Measurements from ENCODE around the gene TMCO1.
"Not testable (repeated sequence)": the region's sequence is repeated elsewhere in the genome, so short reads cannot be mapped to it uniquely, and the experiment has no call there.

The TMCO1 gene

DNA sequence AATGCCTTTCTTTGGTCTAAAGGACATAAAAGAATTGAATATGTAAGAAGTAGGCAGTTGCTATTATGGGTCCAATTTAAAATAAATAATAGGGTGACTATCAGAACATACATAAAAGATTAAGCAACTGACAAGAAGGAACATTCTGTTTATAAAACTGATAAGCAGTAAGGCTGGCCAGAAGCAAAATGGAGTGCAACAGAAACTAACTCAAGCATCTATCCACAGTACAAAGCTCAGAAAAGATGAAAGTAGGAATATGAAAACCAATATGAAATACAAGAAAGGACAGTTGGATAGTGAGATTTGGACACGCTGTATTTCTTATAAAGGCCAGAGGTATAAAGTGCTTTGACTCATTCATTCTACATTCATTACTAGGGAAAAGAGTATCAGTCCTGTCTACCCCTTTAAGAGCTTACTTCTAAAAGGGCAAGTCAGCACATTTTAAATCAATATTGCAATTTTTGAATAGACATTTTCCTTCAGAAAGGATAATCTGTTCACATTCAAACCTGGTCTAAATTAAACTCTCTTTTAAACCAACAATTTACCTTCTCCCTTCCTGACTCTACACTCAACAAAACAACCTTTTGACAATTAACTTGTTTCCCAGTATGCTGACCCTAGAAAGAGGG, 84.7 kb downstream of the TMCO1 start:
- DNase-seq = no peak

DNA sequence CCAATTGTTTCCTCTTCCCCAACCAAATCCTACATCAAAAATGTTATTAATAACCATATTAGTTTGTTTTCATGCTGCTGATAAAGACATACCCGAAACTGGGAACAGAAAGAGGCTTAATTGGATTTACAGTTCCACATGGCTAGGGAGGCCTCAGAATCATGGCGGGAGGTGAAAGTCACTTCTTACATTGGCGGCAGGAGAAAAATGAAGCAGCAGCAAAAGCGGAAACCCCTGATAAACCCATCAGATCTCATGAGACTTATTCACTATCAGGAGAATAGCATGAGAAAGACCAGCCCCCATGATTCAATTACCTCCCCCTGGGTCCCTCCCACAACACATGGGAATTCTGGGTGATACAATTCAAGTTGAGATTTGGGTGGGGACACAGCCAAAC, 87.9 kb downstream of the TMCO1 start:
- DNase-seq = not testable (repeated sequence)

DNA sequence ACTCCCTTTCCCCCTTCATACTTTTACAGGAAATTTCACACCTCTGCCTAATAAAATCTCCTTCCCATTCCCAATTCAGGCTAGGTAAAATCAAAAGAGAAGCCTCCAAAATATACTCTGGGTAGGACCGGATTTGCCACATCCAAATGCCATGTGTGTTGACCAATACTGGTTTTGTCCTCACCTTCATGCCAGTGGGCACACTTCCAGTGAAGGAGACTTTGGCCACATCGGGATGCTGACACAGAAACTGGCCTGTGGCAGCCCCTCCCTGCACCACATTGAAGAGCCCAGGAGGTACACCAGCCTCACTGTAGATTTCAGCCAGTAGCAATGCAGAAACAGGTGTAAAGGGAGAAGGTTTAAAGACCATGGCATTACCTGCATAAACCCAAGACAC, 88.4 kb downstream of the TMCO1 start:
- DNase-seq = no peak

DNA sequence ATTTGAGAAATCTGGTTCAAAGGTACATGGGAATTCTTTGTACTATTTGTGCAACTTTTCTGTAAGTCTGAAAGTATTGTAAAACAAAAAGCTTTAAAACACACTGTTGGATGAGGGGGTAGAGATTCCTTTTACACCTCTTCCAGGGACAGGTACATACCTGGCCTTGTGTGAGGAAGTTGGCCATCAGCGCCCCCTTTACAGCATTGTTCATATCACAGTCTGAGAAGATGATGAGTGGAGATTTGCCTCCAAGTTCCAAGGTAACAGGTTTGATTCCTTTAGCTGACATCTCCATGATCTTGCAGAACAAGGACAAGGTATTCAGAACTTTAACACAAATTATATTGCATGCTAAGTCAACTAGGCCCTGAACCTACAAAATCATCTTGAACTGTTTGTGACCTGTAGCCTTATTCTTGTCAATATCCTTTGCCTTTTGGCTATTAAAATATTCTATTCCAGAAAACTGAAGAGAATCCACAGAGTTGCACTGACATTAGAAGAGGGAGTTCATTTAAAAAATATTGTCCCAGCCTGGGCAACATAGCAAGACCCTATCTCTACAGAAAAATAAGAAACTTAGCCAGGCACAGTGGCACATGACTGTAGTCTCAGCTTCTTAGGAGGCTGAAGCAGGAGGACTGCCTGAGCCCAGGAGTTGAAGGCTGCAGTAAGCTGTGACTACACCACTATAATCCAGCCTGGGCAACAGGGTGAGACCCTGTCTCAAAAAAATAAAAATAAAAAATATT, 89.2 kb downstream of the TMCO1 start:
- no peak for DNase-seq

DNA sequence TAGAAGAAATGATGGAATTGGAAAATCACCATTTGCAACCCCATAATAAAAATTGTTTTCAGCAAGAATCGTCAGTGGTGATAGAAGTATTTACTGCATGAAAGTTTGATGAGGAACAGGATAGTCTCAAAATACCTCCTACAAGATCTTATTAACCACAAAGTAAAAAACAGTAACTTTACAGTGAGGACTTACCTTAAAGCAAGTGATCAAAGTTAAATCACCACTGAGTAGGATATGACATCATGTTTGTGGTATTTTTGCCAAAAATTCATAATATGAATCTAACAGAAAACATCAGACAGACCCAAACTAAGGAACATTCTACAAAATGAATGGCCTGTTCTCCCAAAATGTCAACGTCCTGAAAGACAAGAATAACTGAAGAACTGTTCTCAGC, 90.2 kb downstream of the TMCO1 start:
- DNase-seq = no peak

Data from suppressor macrophage (primary cell).